GF-D8 (cell line): ENCODE data around the gene CACNA1H.

Source experiments
- DNase-seq: peaks from one replicate; lab custom pipeline; 2025; lab: John Stamatoyannopoulos, UW

Gene CACNA1H

GRCh38 chr16:1142911-1143310, 10.0 kb upstream of the CACNA1H start:
- DNase-seq = no peak

- DNase-seq = no peak
Observed at GRCh38 chr16:1143761-1144450, 9.0 kb upstream of the CACNA1H start.

- DNase-seq = no peak
Observed at GRCh38 chr16:1144476-1145382, 8.2 kb upstream of the CACNA1H start.

- DNase-seq = no peak
Observed at GRCh38 chr16:1145383-1146100, 7.4 kb upstream of the CACNA1H start.

- no peak for DNase-seq
Observed at GRCh38 chr16:1146409-1146808, 6.5 kb upstream of the CACNA1H start.

GRCh38 chr16:1147027-1147426, 5.9 kb upstream of the CACNA1H start:
- DNase-seq = no peak

GRCh38 chr16:1149101-1149636, 3.7 kb upstream of the CACNA1H start:
- no peak for DNase-seq

GRCh38 chr16:1150511-1150982, 2.4 kb upstream of the CACNA1H start:
- no peak for DNase-seq

GRCh38 chr16:1151424-1152122, 1.3 kb upstream of the CACNA1H start:
- no peak for DNase-seq

- DNase-seq = no peak
Observed at GRCh38 chr16:1152123-1152638, 725 bp upstream of the CACNA1H start.

GRCh38 chr16:1153480-1154160, 714 bp downstream of the CACNA1H start:
- DNase-seq = no peak

GRCh38 chr16:1154291-1154886, 1.5 kb downstream of the CACNA1H start:
- no peak for DNase-seq

- no peak for DNase-seq
Observed at GRCh38 chr16:1154887-1155331, 2.0 kb downstream of the CACNA1H start.

GRCh38 chr16:1155353-1156054, 2.6 kb downstream of the CACNA1H start:
- DNase-seq = no peak

GRCh38 chr16:1156055-1156982, 3.4 kb downstream of the CACNA1H start:
- DNase-seq = no peak

GRCh38 chr16:1156983-1157638, 4.2 kb downstream of the CACNA1H start:
- no peak for DNase-seq

- DNase-seq = no peak
Observed at GRCh38 chr16:1157639-1158455, 4.9 kb downstream of the CACNA1H start.
